Left ventricle myocardium superior (tissue), 1 donor: Measurements from ENCODE around the gene SARM1. TPM values are rescaled to one million over a fixed set of nuclear protein-coding genes. Genes with fewer than 3 reads are reported as not detected.
A peak's percentile ranks its signal among the peaks of the same experiment; 100 is the strongest.
"Not testable (repeated sequence)": the region's sequence is repeated elsewhere in the genome, so short reads cannot be mapped to it uniquely, and the experiment has no call there.

Source experiments
- ATAC-seq: fragments of 200-7000 bp; cut with Tn5 transposase; one replicate; pipeline ENCODE4 v1.9.1; 2020; ENCODE audit warnings: mild to moderate bottlenecking, moderate library complexity
- DNase-seq: peaks from one replicate; pipeline ENCODE4 v3.0.0-alpha.2; 2020
- intact Hi-C: fragments of 100-400 bp; cut with micrococcal nuclease; formaldehyde crosslinking; loops from one replicate; pipeline ENCODE4 v1.11.0; 2022
- total RNA-seq: library from RNA; stranded (reverse); fragmentation: NEBNext Ultra II Directional; extraction: Animal tissue kit (Norgen Biotek cat#: 25700); gene quantifications from one replicate; pipeline ENCODE4 v1.2.1, GENCODE V29; 2021
- donor health status: DM: no; HTN: yes; CAD: no; lungs with severe emphysema.

SARM1 gene
- total RNA-seq, 1 donor from 2014 or later = 4.2 TPM

GRCh38 chr17:28405632-28406472 lies 34.4 kb downstream of the SARM1 start, which contains the start of gene SLC46A1:
SLC46A1 (minus strand) TSS chr17:28406212; CDS start chr17:28406114, 98 bp downstream.
- ATAC-seq (peak; percentile 89), DNase-seq (peak; percentile 81)
- intact Hi-C loops = no loop called here

GRCh38 chr17:28406473-28406814 lies 35.0 kb downstream of the SARM1 start:
- DNase-seq (no peak), ATAC-seq (peak; percentile 21)
- intact Hi-C loops = no loop called here

GRCh38 chr17:28407130-28407973 lies 35.9 kb downstream of the SARM1 start:
- intact Hi-C loops = no loop called here
- no peak for ATAC-seq
- DNase-seq = no peak

GRCh38 chr17:28407974-28408306 lies 36.4 kb downstream of the SARM1 start:
- ATAC-seq = no peak
- intact Hi-C loops = no loop called here
- DNase-seq = no peak

DNA sequence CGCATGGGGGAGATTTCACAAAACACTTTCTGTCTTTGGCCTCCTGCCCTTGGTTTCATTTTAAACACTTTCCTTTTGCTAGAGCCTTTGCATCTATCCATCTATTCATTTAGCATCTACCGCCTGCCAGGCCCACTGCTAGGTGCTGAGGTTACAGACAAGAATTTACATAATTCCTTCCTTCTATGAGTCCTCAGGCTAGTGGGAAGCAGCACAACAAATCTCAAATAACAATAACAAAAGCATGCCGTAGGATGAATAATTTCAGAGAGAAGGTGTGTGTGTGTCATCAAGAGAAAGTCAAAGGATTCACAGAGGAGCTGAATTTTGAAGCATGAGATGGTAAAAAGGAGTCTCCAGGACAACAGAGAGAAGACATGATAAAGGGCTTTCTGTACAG lies 40.6 kb downstream of the SARM1 start:
- intact Hi-C loops = no loop called here

GRCh38 chr17:28413804-28414203 lies 42.3 kb downstream of the SARM1 start:
- intact Hi-C loops = no loop called here
- DNase-seq (no peak), ATAC-seq (no peak)

More for the DNA sequence above, 40.6 kb downstream of the SARM1 start:
- DNase-seq = no peak
- no peak for ATAC-seq

DNA sequence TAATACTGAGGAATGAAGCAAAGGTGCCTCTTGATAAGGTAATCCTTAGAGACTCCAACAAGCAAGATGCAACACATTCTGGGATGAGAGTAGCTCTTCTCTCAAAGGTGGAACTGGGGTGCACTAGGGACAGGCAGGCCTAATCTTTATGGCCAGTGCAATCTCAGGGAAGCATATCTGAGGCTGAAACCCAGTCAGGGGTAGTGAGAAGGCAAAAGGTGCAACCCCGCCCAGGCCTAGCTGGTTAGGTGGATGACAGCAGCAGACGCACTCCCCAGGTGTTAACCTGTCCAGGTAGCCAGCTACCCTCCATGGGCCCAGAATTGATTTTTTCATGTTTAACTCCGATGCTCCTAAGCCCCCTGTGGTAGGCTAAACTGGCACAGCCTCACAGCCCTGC lies 44.4 kb downstream of the SARM1 start:
- intact Hi-C loops = no loop called here
- DNase-seq (no peak), ATAC-seq (no peak)

- peak; percentile 83 for ATAC-seq
- intact Hi-C loops = no loop called here
- peak; percentile 39 for DNase-seq
These were observed 45.3 kb downstream of the SARM1 start for GRCh38 chr17:28416703-28417311.

GRCh38 chr17:28421787-28422305 lies 50.4 kb downstream of the SARM1 start:
- intact Hi-C loops = no loop called here
- DNase-seq (no peak), ATAC-seq (no peak)

- no peak for DNase-seq
- intact Hi-C loops = no loop called here
- ATAC-seq = no peak
These were observed 53.7 kb downstream of the SARM1 start for GRCh38 chr17:28425206-28425605.

DNA sequence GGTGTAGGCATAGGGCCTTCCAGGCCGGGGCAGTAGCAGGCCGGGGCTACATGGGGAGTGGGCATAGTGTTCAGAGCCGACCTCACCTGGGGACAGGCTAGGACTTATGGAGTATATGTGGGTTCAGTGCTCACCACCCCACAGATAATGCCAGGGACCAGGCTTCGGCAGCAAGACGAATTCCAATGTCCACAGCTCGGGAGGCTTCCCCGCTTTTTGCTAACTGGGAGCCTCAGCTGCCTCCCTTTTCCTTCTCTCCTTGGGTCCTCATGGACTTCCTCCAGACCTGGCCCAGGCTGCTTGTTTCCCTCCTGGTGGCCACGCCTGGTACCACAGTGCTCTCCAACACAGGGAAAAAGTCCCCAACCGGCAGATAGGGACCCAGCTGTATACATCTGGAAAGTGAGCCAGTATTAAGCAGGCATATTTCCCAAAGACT lies 54.6 kb downstream of the SARM1 start:
- intact Hi-C loops = no loop called here
- no peak for ATAC-seq
- DNase-seq = no peak

DNA sequence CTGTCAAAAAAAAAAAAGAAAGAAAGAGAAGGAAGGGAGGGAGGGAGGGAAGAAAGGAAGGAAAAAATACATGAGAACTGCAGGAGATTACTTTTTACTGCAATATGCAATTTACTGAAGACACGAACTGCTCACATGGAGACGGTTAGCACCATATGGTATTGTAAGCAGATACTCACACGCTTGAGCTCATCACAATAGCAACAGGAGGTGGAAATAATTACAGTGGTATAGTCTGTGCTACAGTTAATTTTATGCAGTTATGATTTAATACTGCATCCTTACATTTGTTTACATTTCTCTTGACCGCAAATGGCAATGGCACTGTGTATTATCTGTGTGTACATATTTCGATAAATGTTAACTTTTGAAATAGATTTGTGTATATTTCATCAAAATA lies 55.9 kb downstream of the SARM1 start:
- DNase-seq (no peak), ATAC-seq (no peak)
- intact Hi-C loops = no loop called here

DNA sequence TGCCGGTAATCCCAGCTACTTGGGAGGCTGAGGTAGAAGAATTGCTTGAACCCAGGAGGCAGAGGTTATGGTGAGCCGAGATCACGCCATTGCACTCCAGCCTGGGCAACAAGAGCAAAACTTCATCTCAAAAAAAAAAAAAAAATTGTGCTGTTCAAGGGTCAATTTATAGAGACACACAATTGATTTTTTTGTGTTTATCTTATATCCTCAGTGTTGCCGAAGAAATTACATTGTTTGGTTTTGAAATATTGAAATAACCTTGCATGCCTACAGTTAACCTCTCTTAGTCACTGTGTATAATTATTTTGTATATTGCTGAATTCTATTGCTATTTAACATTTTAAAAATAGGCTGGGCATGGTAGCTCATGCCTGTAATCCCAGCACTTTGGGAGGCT lies 56.5 kb downstream of the SARM1 start:
- ATAC-seq, intact Hi-C loops, DNase-seq: not testable (repeated sequence)

GRCh38 chr17:28433721-28434120 lies 62.2 kb downstream of the SARM1 start:
- no peak for ATAC-seq
- intact Hi-C loops = no loop called here
- DNase-seq = no peak

- DNase-seq, intact Hi-C loops, ATAC-seq: not testable (repeated sequence)
These were observed 62.8 kb downstream of the SARM1 start for GRCh38 chr17:28434326-28434725.

DNA sequence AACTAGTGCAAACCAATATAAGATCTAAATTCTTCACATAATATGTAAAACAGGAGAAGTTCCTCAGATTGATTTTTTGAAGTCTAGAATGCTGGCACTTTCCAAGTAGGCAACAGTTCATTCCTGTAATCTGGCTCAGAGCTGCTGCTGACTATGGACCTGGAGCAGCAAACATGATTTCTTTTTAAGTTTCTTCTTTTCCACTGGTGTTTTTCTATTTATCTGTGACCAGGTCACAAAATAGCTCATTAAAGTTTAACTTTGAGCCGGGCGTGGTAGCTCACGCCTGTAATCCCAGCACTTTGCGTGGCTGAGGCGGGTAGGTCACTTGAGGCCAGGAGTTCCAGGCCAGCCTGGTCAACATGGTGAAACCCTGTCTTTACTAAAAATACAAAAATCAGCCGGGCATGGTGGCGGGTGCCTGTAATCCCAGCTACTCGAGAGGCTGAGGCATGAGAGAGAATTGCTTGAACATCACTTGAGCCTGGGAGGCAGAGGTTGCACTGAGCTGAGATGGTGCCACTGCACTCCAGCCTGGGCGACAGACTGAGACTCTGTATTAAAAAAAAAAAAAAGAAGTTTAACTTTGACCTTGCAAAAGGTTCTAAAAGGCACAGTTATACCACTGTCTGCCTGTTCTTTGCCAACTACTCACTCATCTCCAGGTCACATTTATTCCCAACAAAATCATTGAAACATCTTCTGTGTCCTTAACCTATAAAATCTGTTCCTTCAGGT lies 72.6 kb downstream of the SARM1 start:
- DNase-seq (no peak), ATAC-seq (no peak)
- intact Hi-C loops = no loop called here

DNA sequence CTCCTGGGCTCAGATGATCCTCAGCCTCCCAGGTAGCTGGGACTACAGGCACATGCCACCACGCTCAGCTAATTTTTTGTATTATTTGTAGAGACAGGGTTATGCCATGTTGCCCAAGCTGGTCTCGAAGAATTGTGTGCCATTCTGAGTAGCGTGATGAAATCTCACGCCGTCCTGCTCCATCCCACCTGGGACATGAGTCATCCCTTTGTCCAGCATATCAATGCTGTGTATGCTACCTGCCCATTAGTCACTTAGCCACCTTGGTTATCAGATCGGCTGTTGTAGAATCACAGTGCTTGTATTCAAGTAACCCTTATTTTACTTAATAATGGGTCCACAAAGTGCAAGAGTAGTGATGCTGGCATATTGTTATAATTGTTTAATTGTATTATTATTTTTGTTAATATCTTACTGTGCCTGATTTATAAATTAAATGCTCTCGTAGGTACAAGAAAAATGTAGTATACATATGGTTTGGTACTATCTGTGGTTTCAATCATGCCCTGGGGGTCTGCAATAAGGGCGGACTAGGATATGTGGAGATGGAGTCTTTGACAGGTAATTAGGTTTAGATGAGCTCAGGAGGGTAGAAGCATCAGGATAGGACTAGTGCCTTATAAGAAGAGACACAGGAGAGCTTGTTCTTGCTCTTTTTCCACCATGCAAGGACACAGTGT lies 75.4 kb downstream of the SARM1 start:
- intact Hi-C loops = no loop called here
- no peak for DNase-seq
- ATAC-seq = no peak

DNA sequence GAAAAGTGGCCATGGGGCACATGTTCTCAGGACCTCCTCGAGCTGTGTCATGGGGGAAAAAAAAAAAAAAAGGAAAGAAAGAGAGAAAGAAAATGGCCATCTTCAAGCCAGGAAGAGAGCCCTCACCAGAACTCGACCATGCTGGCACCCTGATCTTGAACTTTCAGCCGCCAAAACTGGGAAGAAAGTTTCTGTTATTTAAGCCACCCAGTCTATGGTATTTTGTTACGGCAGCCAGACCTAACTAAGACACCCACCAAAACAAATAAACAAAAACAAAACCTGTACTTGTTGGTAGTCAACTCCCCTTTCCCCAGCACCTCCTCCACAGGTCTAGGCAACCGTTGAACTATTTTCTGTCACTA lies 75.9 kb downstream of the SARM1 start:
- ATAC-seq = no peak
- DNase-seq = no peak
- intact Hi-C loops = no loop called here

- DNase-seq (no peak), ATAC-seq (no peak)
- intact Hi-C loops = no loop called here
These were observed 78.4 kb downstream of the SARM1 start for GRCh38 chr17:28449859-28450258.
